SIG-M5 treated with dmso at 0.1 percent for 504 hours (cell line): ENCODE results near the gene TENM4.
"Not testable (repeated sequence)": the region's sequence is repeated elsewhere in the genome, so short reads cannot be mapped to it uniquely, and the experiment has no call there.

Experiments
- DNase-seq: peaks from one replicate; lab custom pipeline; 2025; ENCODE audit not compliant: unreplicated experiment; lab: John Stamatoyannopoulos, UW

The TENM4 gene

DNA sequence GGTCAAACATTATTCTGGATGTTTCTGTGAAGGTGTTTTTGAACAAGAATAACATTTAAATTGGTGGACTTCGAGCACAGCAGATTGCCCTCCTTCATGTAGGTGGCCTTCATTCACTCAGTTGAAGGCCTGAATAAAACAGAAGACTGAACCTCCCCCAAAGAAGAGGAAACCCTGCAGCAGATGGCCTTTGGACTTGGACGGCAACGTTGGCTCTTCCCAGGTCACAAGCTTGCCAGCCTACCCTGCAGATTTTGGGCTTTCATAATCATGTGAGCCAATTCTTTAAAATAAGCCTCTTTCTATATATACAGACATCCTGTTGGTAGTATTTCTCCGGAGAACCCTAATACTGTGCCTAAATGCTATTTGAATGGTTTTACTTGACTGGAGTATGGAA, 434.0 kb downstream of the TENM4 start:
- no peak for DNase-seq

DNA sequence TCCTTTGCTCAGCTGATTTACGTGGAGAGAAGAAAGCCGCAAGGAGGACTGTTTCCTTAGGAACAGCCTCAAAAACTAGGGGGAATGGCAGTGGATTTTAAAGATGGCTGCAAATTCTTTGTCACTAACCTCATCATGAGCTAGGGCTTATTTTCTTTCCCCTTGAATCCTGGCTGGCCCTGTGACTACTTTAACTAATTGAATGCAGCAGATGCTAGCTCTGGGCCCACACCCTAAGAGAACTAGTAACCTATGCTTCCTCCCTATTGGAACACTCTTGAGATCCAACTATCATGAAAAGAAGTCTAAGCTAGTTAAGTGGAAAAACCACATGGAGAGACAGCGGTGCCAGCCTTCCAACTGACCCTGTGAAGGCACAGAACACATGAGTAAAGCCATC, 444.8 kb downstream of the TENM4 start:
- DNase-seq = no peak

DNA sequence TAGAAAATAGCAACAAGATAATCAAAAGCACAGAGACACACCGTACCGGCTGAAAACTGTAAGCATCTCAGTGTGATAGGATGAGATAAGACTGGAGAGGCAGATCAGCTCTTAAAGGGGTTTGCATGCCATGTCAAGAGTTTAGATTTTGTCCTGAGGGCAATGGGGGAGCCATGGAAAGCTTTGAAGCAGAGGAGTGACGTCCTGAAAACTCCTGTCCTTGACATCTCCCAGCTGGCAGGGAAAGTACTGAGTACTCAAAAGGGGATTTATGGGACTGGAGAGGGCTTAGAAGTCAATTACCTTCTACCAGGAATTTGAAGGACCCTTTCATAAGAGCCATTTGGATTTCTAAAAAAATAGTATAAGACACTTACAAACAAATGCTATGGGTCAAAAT, 445.7 kb downstream of the TENM4 start:
- no peak for DNase-seq

DNA sequence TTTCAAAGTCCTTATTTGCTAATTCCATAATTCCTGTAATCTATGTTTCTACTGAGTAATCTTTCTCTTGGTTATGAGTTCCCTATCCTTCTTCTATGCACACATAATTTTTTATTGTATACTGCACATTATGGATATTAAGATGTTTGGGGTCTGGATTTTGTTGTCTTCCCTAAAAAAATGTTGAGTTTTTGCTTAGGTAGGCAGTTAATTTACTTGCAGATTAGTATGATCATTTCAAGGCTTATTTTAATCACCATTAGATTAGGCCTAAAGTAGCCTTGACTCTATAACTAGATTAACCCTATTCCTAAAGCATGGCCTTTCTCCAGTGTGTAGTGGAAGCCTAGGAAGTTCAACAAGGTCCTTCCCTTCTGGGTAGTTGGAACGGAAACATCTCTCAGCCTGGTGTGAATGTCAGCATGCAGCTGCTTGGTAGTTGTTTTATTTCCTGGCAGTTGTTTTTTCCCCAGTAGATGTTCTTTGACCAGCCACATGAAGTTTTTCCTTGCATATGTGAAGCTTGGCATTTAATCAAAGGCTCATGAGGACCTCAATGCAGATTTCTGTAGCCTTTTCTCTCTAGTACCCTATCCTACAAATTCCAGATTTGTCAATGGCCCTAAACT, 446.9 kb downstream of the TENM4 start:
- DNase-seq = no peak

DNA sequence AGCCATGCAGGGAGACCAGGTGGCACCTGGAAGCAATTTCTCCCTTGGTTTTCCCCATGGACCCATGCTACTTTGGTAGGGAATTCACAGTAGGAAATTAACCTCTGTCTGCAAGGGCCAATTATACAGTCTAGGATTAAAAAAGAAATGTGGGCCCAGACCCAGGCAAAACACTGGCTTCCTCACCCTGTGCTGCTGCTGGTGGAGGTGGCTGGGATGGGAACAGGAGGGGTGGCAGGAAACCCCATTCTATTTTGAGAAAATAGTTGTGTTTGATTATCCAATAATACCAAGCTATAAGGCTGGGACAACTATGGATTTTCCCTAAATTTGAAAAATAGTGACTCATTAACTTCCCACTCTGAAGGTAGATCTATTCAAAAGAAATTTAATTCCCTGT, 449.1 kb downstream of the TENM4 start:
- no peak for DNase-seq

DNA sequence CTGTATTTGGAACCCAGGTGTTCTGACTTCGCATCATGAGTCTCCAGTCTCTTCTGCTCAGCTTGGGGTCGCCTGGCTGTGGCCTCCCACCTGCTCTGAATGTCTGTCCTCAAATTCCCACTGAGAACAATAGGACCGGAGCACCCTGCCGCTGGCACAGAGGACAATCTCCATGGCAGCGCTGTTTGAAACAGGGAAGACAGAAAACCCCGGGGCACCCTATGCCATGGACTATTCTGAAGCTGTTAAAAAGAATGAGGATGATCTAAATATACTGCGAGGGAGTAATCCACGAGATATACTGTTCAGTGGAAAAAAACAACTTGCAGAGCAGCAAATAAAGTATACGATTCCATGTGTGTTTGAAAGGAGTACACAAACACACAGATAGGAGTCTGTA, 450.6 kb downstream of the TENM4 start:
- no peak for DNase-seq

- DNase-seq = no peak
Observed at GRCh38 chr11:78987748-78988147, 453.1 kb downstream of the TENM4 start.

GRCh38 chr11:78986305-78986704, 454.5 kb downstream of the TENM4 start:
- DNase-seq = no peak

- no peak for DNase-seq
Observed at GRCh38 chr11:78985663-78986062, 455.2 kb downstream of the TENM4 start.

DNA sequence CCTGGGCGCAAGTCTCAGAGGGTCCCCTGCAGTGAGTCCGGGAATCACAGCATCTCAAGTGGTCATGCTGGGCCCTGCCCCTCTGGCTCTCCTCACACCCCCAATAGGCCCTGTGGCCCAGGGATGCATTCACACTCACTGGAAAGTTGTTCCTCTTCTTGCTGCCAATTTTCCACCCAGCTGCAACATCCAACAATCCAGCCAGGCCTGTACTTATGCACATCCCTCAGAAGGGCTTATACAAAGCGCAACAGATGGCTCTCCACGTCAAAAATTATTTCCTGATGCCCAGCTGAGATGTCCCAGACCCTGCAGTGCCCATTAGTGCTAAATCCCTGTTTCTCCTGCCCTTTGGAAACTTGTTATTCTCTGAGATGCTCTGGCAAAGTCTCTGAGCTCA, 458.4 kb downstream of the TENM4 start:
- no peak for DNase-seq

GRCh38 chr11:78981153-78981552, 459.7 kb downstream of the TENM4 start:
- DNase-seq = no peak

- no peak for DNase-seq
Observed at GRCh38 chr11:78978831-78979230, 462.0 kb downstream of the TENM4 start.

- not testable (repeated sequence) for DNase-seq
Observed at GRCh38 chr11:78977848-78978247, 463.0 kb downstream of the TENM4 start.

DNA sequence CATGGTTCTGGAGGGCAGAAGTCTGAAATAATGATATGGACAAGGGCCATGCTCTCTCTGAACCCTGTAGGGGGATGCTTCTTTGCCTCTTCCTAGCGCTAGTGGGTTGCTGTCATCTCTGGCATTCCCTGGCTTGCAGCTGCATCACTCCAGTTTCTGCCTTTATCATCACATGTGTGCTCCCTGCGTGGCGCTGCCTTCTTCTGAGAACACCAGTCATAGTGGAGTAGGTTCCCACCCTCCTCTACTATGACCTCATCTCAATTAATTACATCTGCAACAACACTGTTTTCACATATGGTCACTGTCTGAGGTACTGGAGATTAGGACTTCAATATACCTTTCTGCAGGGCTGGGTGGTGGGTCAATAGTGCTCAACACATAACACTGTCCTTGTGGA, 463.8 kb downstream of the TENM4 start:
- no peak for DNase-seq

DNA sequence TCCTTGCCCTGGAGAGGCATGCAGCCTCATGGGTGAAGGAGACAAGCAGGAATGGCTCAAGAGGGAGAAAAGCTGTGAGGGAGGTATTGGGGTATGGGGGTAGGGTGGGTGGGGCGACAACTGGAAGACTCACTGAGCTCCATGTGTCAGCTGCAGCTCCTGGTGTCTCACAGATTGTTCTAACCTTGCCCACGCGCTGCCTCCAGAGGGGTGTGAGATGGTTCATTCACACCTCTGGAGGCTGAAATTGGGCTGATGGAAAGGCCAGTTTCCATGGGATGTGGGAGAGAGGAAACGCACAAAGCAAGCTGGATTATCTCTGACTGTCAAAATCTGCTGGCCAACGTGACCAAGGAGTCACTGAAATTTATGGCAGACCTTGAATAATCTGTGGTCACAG, 465.7 kb downstream of the TENM4 start:
- DNase-seq = no peak

DNA sequence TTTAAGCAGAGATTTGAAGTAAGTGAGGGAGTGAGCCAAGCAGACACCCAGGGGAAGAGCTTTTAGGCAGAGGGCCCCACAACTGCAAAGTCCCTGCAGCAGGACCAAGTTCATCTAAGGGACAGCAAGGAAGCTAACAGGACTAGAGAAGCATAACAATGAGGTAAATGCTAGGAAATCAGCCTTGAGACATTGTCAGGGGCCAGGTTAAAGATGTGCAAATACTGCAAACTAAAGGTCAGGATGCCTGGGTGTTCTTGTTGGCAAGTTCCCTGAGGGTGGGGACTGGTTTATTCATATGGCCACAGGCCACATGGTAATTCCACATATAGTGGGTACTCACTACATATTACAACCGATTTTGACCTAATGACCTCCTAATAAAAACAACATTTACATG, 467.0 kb downstream of the TENM4 start:
- no peak for DNase-seq

DNA sequence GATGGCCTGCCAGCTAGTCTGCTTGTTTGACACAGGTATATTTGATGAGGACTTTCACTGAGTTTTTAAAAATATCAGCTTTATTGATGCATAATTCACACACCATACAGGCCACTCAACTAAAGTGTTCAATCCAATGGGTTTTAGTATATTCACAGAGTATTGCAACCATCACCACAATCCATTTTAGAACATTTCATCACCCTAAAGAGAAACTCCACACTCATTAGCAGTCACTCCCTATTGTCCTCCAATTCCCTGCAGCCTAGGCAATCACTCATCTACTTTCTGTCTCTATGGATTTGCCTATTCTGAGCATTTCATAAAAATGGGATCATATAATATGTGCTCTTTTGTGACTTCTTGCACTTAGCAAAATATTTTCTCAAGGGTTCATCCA, 468.2 kb downstream of the TENM4 start:
- DNase-seq = no peak

- no peak for DNase-seq
Observed at GRCh38 chr11:78972177-78972576, 468.7 kb downstream of the TENM4 start.

DNA sequence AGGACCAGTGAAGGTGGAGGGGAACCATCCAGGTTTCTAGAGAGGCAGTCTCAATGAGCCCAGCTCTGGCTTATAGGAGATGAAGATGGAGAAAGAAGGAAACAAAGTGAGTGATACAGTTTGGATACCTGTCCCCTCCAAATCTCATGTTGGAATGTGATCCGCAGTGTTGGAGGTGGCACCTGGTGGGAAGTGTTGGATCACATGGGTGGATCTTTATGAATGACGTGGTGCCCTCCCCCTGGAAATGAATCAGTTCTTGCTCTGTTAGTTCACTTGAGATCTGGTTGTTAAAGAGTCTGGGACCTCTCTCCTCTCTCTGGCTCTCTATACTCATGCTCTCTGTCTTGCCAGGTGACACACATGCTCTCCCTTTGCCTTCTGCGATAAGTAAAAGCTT, 473.0 kb downstream of the TENM4 start:
- DNase-seq = no peak

DNA sequence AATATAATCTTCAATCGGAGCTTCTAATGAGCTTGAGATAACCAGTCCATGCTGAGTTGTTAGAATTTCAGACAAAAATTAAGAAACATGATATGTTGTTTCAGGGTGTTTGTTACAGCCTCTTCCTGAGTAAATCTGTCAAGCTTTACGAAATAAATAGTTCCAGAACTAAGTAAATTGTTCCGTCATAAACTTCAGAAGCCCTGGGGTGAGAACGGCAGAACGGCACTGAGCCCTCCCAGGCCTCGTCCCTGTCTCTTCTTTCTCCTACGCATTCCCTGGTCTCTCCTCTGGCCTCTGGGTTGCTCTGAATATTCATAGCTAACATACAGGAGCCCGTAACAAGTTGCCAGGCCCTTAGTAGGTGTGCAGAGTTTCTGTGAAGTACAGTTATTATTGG, 475.4 kb downstream of the TENM4 start:
- no peak for DNase-seq

GRCh38 chr11:78961937-78962701, 478.7 kb downstream of the TENM4 start:
- DNase-seq = no peak

- peak; percentile 42 for DNase-seq
Observed at GRCh38 chr11:78961247-78961646, 479.6 kb downstream of the TENM4 start.

DNA sequence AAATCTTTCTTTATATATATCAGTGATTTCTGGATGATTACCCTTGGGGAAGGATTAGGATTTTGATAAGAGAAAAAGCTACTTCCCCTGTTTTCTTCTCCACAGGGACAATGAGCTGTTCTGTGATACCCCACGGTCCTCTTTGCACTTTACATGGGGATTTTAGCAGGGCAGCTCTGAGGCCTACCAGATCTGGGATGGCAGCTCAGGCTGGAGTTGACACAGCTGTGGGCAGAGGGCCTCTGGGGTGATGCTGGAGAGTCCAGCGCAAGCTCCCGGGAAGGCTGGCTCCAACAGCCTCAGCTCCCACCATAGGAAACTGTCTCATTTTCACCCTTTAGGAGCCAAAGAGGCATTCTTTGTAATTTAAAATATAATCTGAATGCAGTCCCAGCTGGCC, 482.4 kb downstream of the TENM4 start:
- no peak for DNase-seq
